HepG2 (cell line): Measurements from ENCODE around the gene DNAI4. TPM values are rescaled to one million over a fixed set of nuclear protein-coding genes. Genes with fewer than 3 reads are reported as not detected.
A peak's percentile ranks its signal among the peaks of the same experiment; 100 is the strongest.

Experiments
- ARID2 ChIP-seq: sonication (generic); formaldehyde crosslinking; IDR thresholded peaks from 2 replicates; pipeline ENCODE4 v1.8.1; 2022; ENCODE audit warnings: mild to moderate bottlenecking, missing genetic modification reagents, borderline replicate concordance
- HDAC6 ChIP-seq: fragments of 200-600 bp; sonication (generic); IDR thresholded peaks from 2 replicates; pipeline ENCODE4 v1.7.0; 2017; ENCODE audit warnings: mild to moderate bottlenecking, antibody characterized with exemption, low read length, low read depth
- MIXL1 ChIP-seq: IDR thresholded peaks from 2 replicates; pipeline ENCODE4 v1.6.1; 2016
- PITX1 ChIP-seq: sonication (generic); formaldehyde crosslinking; IDR thresholded peaks from 2 replicates; pipeline ENCODE4 v1.5.1; 2020; ENCODE audit warnings: mild to moderate bottlenecking, missing genetic modification reagents
- RELA ChIP-seq: sonication (generic); formaldehyde crosslinking; IDR thresholded peaks from 2 replicates; pipeline ENCODE4 v1.4.0; 2020; ENCODE audit warnings: missing genetic modification reagents
- SIX4 ChIP-seq: sonication (generic); formaldehyde crosslinking; IDR thresholded peaks from 2 replicates; pipeline ENCODE4 v1.4.0; 2020; ENCODE audit warnings: missing genetic modification reagents
- SNAPC2 ChIP-seq: sonication (generic); formaldehyde crosslinking; IDR thresholded peaks from 2 replicates; pipeline ENCODE4 v1.8.1; 2022; ENCODE audit warnings: mild to moderate bottlenecking, missing genetic modification reagents
- ZFAT ChIP-seq: sonication (generic); formaldehyde crosslinking; conservative IDR thresholded peaks from 2 replicates; pipeline ENCODE4 v1.8.1; 2023; ENCODE audit warnings: missing genetic modification reagents, inconsistent platforms
- ZNF260 ChIP-seq: sonication (generic); formaldehyde crosslinking; IDR thresholded peaks from 2 replicates; pipeline ENCODE4 v1.4.0; 2020; ENCODE audit warnings: missing genetic modification reagents, low read depth, mild to moderate bottlenecking, borderline replicate concordance
- ZNF451 ChIP-seq: sonication (generic); formaldehyde crosslinking; IDR thresholded peaks from 2 replicates; pipeline ENCODE4 v1.5.0; 2020; ENCODE audit warnings: mild to moderate bottlenecking, missing genetic modification reagents
- ZNF788 ChIP-seq: sonication (generic); formaldehyde crosslinking; IDR thresholded peaks from 2 replicates; pipeline ENCODE4 v1.5.0; 2020; ENCODE audit warnings: mild to moderate bottlenecking, missing genetic modification reagents, borderline replicate concordance
- polyA plus RNA-seq, 8 experiments: library from polyadenylated mRNA; depleted of rRNA in 3 of 8; stranded (reverse) in 7 of 8; unstranded in 1 of 8; fragments of >200 nt; fragmentation: Illumina TruSeq in 4 of 8; extraction: Trizol in 4 of 8; gene quantifications; 2 replicates each; pipeline versions ENCODE4 v1.2.1 to v1.2.3, GENCODE V29; 2011 to 2016; ENCODE audit warnings: low read depth in 4 of 8, missing spikeins in 1 of 8, mixed read lengths in 1 of 8; ENCODE audit not compliant: insufficient read depth in 1 of 8
- total RNA-seq, 5 experiments: library from RNA; depleted of rRNA; stranded (reverse); fragments of >200 nt; fragmentation: Illumina TruSeq; extraction: Trizol; gene quantifications; 2 replicates each; pipeline ENCODE4 v1.2.3, GENCODE V29; 2016; ENCODE audit warnings: low read depth in 1 of 5
- TF ChIP-seq, protein P1 (sequence below): sonication (generic); formaldehyde crosslinking; IDR thresholded peaks from 2 replicates; pipeline ENCODE4 v1.4.0; 2020; ENCODE audit warnings: mild to moderate bottlenecking, missing genetic modification reagents, borderline replicate concordance
- TF ChIP-seq, protein P2 (sequence below), 2 experiments: IDR thresholded peaks; 2 replicates each; pipeline ENCODE4 v1.6.1; 2011 to 2012; ENCODE audit warnings: low read length in 2 of 2, borderline replicate concordance in 1 of 2, low read depth in 1 of 2, mild to moderate bottlenecking in 1 of 2, moderate library complexity in 1 of 2
- TF ChIP-seq, protein P3 (sequence below): sonication (generic); formaldehyde crosslinking; IDR thresholded peaks from 2 replicates; pipeline ENCODE4 v1.4.0; 2020; ENCODE audit warnings: mild to moderate bottlenecking, low read depth, missing genetic modification reagents
- TF ChIP-seq, protein P4 (sequence below): IDR thresholded peaks from 2 replicates; pipeline ENCODE4 v1.6.1; 2012; ENCODE audit warnings: inconsistent platforms

Gene DNAI4
- total and polyA plus RNA-seq, 2 of the 13 experiments (the other 11 are each of a cell fraction or from before 2014, with no cell fraction given): 0.04 to 0.08 TPM

DNA sequence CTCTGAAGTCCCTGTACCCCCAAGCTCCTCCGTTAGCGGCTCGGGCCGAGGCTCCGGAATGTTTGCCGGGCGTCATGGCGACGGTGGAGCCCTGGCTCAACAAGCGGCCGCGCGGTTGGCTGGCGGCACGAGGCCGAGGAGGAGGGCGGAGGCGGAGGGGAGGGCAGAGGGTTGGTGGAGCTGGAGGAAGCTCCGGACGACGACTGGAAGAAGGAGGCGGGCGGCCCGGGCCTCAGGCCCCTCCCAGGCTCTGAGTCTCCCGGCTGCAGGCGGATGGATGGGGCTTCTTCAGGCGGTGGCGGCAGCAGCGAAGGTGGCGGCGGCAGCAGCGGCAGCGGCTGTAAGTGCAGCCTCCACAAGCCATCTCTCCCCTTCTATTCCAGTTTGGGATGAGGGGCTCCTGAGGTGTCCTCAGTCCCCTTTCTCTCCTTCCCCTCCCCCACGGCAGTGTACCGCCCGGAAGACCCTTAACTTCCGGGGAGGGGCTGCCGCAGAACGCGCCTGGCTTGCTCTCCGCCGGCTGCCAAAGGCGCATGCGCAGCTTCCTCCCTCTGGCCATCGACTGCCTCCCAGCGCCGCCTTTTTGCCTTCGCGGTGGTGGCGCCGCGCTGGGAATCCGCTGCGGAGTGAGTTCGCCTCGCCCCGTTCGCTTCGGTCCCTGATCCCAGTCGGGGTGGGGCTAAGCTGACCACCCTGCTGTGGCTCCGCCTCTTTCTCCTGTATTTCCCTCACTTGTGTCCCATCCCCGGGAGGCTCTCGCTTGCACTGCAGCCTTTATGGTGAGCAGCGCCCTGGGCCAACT lies at the start of gene DNAI4, which contains the start of gene MIER1 (continued):
- TF ChIP-seq, protein P1, sequence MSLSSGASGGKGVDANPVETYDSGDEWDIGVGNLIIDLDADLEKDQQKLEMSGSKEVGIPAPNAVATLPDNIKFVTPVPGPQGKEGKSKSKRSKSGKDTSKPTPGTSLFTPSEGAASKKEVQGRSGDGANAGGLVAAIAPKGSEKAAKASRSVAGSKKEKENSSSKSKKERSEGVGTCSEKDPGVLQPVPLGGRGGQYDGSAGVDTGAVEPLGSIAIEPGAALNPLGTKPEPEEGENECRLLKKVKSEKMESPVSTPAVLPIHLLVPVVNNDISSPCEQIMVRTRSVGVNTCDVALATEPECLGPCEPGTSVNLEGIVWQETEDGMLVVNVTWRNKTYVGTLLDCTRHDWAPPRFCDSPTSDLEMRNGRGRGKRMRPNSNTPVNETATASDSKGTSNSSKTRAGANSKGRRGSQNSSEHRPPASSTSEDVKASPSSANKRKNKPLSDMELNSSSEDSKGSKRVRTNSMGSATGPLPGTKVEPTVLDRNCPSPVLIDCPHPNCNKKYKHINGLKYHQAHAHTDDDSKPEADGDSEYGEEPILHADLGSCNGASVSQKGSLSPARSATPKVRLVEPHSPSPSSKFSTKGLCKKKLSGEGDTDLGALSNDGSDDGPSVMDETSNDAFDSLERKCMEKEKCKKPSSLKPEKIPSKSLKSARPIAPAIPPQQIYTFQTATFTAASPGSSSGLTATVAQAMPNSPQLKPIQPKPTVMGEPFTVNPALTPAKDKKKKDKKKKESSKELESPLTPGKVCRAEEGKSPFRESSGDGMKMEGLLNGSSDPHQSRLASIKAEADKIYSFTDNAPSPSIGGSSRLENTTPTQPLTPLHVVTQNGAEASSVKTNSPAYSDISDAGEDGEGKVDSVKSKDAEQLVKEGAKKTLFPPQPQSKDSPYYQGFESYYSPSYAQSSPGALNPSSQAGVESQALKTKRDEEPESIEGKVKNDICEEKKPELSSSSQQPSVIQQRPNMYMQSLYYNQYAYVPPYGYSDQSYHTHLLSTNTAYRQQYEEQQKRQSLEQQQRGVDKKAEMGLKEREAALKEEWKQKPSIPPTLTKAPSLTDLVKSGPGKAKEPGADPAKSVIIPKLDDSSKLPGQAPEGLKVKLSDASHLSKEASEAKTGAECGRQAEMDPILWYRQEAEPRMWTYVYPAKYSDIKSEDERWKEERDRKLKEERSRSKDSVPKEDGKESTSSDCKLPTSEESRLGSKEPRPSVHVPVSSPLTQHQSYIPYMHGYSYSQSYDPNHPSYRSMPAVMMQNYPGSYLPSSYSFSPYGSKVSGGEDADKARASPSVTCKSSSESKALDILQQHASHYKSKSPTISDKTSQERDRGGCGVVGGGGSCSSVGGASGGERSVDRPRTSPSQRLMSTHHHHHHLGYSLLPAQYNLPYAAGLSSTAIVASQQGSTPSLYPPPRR (CRISPR knock-in tag): no peak
- TF ChIP-seq SNAPC2 (CRISPR knock-in tag) (no peak), ZNF788 (CRISPR knock-in tag) (peak; percentile 9; the same call in 1 of the 2 replicates), ARID2 (CRISPR knock-in tag) (0 out of 2 replicates have a peak, but pooled peaks have one; percentile 28), ZFAT (CRISPR knock-in tag) (no peak), HDAC6 (no peak), ZNF451 (CRISPR knock-in tag) (peak; percentile 74; the same call in 1 of the 2 replicates), SIX4 (no peak), RELA (CRISPR knock-in tag) (no peak), PITX1 (0 out of 2 replicates have a peak, but pooled peaks have one; percentile 48), ZNF260 (CRISPR knock-in tag) (no peak), MIXL1 (CRISPR knock-in tag) (no peak; the same call in 1 of the 2 replicates)
- TF ChIP-seq, protein P2, sequence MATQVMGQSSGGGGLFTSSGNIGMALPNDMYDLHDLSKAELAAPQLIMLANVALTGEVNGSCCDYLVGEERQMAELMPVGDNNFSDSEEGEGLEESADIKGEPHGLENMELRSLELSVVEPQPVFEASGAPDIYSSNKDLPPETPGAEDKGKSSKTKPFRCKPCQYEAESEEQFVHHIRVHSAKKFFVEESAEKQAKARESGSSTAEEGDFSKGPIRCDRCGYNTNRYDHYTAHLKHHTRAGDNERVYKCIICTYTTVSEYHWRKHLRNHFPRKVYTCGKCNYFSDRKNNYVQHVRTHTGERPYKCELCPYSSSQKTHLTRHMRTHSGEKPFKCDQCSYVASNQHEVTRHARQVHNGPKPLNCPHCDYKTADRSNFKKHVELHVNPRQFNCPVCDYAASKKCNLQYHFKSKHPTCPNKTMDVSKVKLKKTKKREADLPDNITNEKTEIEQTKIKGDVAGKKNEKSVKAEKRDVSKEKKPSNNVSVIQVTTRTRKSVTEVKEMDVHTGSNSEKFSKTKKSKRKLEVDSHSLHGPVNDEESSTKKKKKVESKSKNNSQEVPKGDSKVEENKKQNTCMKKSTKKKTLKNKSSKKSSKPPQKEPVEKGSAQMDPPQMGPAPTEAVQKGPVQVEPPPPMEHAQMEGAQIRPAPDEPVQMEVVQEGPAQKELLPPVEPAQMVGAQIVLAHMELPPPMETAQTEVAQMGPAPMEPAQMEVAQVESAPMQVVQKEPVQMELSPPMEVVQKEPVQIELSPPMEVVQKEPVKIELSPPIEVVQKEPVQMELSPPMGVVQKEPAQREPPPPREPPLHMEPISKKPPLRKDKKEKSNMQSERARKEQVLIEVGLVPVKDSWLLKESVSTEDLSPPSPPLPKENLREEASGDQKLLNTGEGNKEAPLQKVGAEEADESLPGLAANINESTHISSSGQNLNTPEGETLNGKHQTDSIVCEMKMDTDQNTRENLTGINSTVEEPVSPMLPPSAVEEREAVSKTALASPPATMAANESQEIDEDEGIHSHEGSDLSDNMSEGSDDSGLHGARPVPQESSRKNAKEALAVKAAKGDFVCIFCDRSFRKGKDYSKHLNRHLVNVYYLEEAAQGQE (IDR thresholded peaks at IDR 0.05; ENCODE audit: borderline replicate concordance in 1 of 2, low read depth in 1 of 2, low read length in 2 of 2): no peak; a peak in 1 of 4 replicates
- TF ChIP-seq, protein P3, sequence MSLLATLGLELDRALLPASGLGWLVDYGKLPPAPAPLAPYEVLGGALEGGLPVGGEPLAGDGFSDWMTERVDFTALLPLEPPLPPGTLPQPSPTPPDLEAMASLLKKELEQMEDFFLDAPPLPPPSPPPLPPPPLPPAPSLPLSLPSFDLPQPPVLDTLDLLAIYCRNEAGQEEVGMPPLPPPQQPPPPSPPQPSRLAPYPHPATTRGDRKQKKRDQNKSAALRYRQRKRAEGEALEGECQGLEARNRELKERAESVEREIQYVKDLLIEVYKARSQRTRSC (CRISPR knock-in tag): 0 out of 2 replicates have a peak, but pooled peaks have one; percentile 17
- TF ChIP-seq, protein P4, sequence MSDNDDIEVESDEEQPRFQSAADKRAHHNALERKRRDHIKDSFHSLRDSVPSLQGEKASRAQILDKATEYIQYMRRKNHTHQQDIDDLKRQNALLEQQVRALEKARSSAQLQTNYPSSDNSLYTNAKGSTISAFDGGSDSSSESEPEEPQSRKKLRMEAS: peak; percentile 43
